Endothelial cell of umbilical vein (primary cell): Measurements from ENCODE around the gene LRRC56. TPM values are rescaled to one million over a fixed set of nuclear protein-coding genes. Genes with fewer than 3 reads are reported as not detected.

Source experiments
- BruUV-seq: library from RNA; stranded (reverse); fragments of 400-500 nt; replicated peaks from 2 replicates; lab custom pipeline; 2021; lab: Mats Ljungman, UMichigan
- CTCF ChIA-PET: fragments of 300-600, 350-600 bp; sonication (Branson Sonifier 250); formaldehyde crosslinking; loops from one replicate; lab custom pipeline; 2021; ENCODE audit warnings: antibody characterized with exemption, inconsistent platforms; lab: Charles Lee
- POLR2A ChIA-PET: fragments of 300-600, 350-600 bp; sonication (Branson Sonifier 250); formaldehyde crosslinking; loops from one replicate; lab custom pipeline; 2021; ENCODE audit warnings: antibody characterized with exemption, inconsistent platforms; lab: Charles Lee
- DNase-seq: peaks from one replicate; pipeline ENCODE4 v3.0.0-alpha.2; 2011; ENCODE audit warnings: low read depth, low spot score
- FAIRE-seq: peaks from 2 replicates; lab custom pipeline; 2011; peaks lifted over from hg19 to GRCh38; lab: Jason Lieb, UNC
- H2AFZ ChIP-seq: 2 replicates; pipeline ENCODE4 v1.6.0; 2012; ENCODE audit warnings: low read depth, low read length, control low read depth, inconsistent platforms
- H3K27ac ChIP-seq: 2 replicates; pipeline ENCODE4 v1.5.1; 2011; ENCODE audit warnings: low read depth, mild to moderate bottlenecking, control low read depth, low read length, moderate library complexity; ENCODE audit not compliant: insufficient read depth
- H3K27me3 ChIP-seq, 2 experiments: 2 replicates each; pipeline versions ENCODE4 v1.6.0 to v1.6.1; 2011; ENCODE audit warnings: low read length in 2 of 2, mixed read lengths in 1 of 2; ENCODE audit not compliant: control insufficient read depth in 2 of 2, insufficient read depth in 2 of 2
- H3K36me3 ChIP-seq, 2 experiments: 2 replicates in 1 of 2; 3 replicates in 1 of 2; pipeline ENCODE4 v1.5.1; 2011; ENCODE audit warnings: low read length in 2 of 2, mild to moderate bottlenecking in 1 of 2, moderate library complexity in 1 of 2; ENCODE audit not compliant: control insufficient read depth in 2 of 2, insufficient read depth in 2 of 2; ENCODE audit errors: extremely low read depth in 1 of 2
- H3K4me1 ChIP-seq: 3 replicates; pipeline ENCODE4 v1.5.1; 2011; ENCODE audit warnings: mild to moderate bottlenecking, low read length; ENCODE audit not compliant: control insufficient read depth, insufficient read depth; ENCODE audit errors: extremely low read depth
- H3K4me2 ChIP-seq: 2 replicates; pipeline ENCODE4 v1.6.1; 2011; ENCODE audit warnings: low read length, control low read depth, mixed read lengths; ENCODE audit not compliant: insufficient read depth
- H3K4me3 ChIP-seq, 3 experiments: fragments of 200-600 bp in 1 of 3; sonication (generic), shearing (Covaris generic) in 1 of 3; replicated peaks in 1 of 3; 2 replicates each; pipeline ENCODE4 v1.5.1; 2011 to 2016; ENCODE audit warnings: control low read depth in 3 of 3, low read length in 3 of 3, mild to moderate bottlenecking in 2 of 3, inconsistent platforms in 1 of 3, low read depth in 1 of 3, moderate library complexity in 1 of 3; ENCODE audit not compliant: insufficient read depth in 1 of 3
- H3K79me2 ChIP-seq: 2 replicates; pipeline ENCODE4 v1.6.0; 2012; ENCODE audit warnings: low read length, inconsistent platforms; ENCODE audit not compliant: control insufficient read depth, insufficient read depth
- H3K9ac ChIP-seq: replicated peaks from 2 replicates; pipeline ENCODE3; 2011; ENCODE audit warnings: low read length, control low read depth; ENCODE audit not compliant: insufficient read depth; ENCODE audit errors: extremely low read depth
- H3K9me1 ChIP-seq: replicated peaks from 3 replicates; pipeline ENCODE4 v1.6.0; 2011; ENCODE audit warnings: mild to moderate bottlenecking, low read length; ENCODE audit not compliant: control insufficient read depth, insufficient read depth; ENCODE audit errors: extremely low read depth
- H3K9me3 ChIP-seq: replicated peaks from 2 replicates; pipeline ENCODE4 v1.5.1; 2012; ENCODE audit warnings: low read length, inconsistent platforms; ENCODE audit not compliant: control insufficient read depth, insufficient read depth
- H4K20me1 ChIP-seq: replicated peaks from 2 replicates; pipeline ENCODE3; 2011; ENCODE audit warnings: mild to moderate bottlenecking, low read length; ENCODE audit not compliant: control insufficient read depth, insufficient read depth; ENCODE audit errors: extremely low read depth
- CTCF ChIP-seq, 2 donors: IDR thresholded peaks; 1 replicate in 1 of 2; 2 replicates in 1 of 2; pipeline ENCODE4 v1.5.1; 2011; ENCODE audit warnings: low read length in 2 of 2, mild to moderate bottlenecking in 2 of 2, moderate library complexity in 2 of 2, control low read depth in 1 of 2, inconsistent platforms in 1 of 2, low read depth in 1 of 2; ENCODE audit not compliant: insufficient read depth in 1 of 2; ENCODE audit errors: extremely low read depth in 1 of 2
- EZH2 ChIP-seq: IDR thresholded peaks from 2 replicates; pipeline ENCODE4 v1.6.1; 2012; ENCODE audit warnings: borderline replicate concordance, low read depth, mild to moderate bottlenecking, moderate library complexity, low read length, inconsistent platforms; ENCODE audit not compliant: severe bottlenecking
- FOS ChIP-seq: IDR thresholded peaks from 2 replicates; pipeline ENCODE4 v1.6.1; 2011; ENCODE audit warnings: mild to moderate bottlenecking, low read length, moderate library complexity, borderline replicate concordance; ENCODE audit not compliant: insufficient read depth
- GATA2 ChIP-seq: IDR thresholded peaks from 2 replicates; pipeline ENCODE4 v1.7.0; 2011; ENCODE audit warnings: low read depth, mild to moderate bottlenecking, moderate library complexity, mixed read lengths, low read length; ENCODE audit not compliant: insufficient read length, insufficient read depth
- JUN ChIP-seq: IDR thresholded peaks from 2 replicates; pipeline ENCODE4 v1.6.1; 2011; ENCODE audit warnings: borderline replicate concordance, low read depth; ENCODE audit not compliant: insufficient read length, insufficient read depth
- MYC ChIP-seq: IDR thresholded peaks from one replicate; pipeline ENCODE4 v1.6.1; 2011; ENCODE audit warnings: mild to moderate bottlenecking, low read depth, low read length
- POLR2A ChIP-seq: IDR thresholded peaks from 2 replicates; pipeline ENCODE4 v1.6.1; 2012; ENCODE audit warnings: low read depth, mild to moderate bottlenecking, control low read depth, low read length
- POLR2AphosphoS5 ChIP-seq: IDR thresholded peaks from 2 replicates; pipeline ENCODE4 v1.6.1; 2012; ENCODE audit warnings: low read depth, mild to moderate bottlenecking, control low read depth, low read length, moderate library complexity; ENCODE audit not compliant: insufficient read depth
- dilution Hi-C: fragments of 300-500 bp; cut with MboI; formaldehyde crosslinking; loops from one replicate; pipeline ENCODE4 v1.15.0; 2019; ENCODE audit warnings: low sequenced_read_pairs; ENCODE audit not compliant: extremely low pct_ligation_motif_present
- intact Hi-C: fragments of 100-400 bp; cut with micrococcal nuclease; formaldehyde crosslinking; loops from one replicate; pipeline ENCODE4 v1.10.0; 2022
- polyA plus RNA-seq, 4 experiments: library from polyadenylated mRNA; depleted of rRNA in 3 of 4; stranded (reverse) in 3 of 4; unstranded in 1 of 4; fragments of >200 nt; gene quantifications; 2 replicates each; pipeline versions ENCODE4 v1.2.1 to v1.2.3, GENCODE V29; 2011 to 2012; ENCODE audit warnings: missing spikeins in 1 of 4
- total RNA-seq: library from RNA; stranded (reverse); gene quantifications from 2 replicates; pipeline ENCODE4 v1.2.3, GENCODE V29; 2021
- TF ChIP-seq, protein P1 (sequence below): IDR thresholded peaks from 2 replicates; pipeline ENCODE4 v1.6.1; 2011; ENCODE audit not compliant: insufficient read depth, insufficient read length

LRRC56 gene
- total and polyA plus RNA-seq, 2 donors (not counting 3 experiments of a cell fraction or from before 2014, with no cell fraction given), result 0.47 to 0.55 TPM

DNA sequence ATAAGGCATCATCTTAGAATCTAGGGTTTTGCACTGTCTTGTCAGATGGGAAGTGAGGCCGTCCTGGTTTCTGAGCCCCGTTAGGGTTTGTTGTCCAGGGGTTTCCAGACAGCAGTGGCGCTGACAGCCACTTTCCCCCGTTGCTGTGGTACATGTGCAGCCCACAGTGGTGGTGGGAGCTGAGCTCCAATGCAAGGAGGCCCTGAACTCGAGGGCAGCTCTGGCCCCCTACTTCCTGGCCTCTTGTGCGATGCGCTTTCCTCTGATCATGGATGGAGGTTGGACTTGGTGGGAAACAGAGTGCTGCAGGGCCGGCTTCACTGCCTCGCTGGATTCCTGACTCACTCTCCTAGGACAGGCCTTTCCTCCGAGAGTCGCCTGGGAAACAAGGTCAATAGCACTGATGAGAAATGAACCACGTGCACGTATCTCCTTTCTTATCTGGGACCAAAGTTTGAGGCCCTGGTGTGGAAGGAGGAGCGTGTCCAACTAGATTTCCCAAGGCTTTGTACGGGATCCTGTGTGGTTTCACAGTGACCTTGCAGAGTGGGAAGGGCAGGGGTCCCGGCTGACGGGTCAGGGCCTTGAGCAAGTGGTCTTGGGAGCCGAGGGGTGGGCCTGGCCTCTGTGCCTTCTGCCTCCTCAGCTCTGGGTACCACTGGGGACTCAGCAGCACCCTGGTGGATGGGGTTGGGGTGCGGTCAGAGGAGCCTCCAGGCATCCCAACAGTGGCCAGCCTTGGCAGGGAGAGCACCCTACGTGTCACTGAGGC, 42.7 kb downstream of the LRRC56 start:
- Histone ChIP-seq H4K20me1 (no peaks in the 10 kb centered on the region), H3K27me3 (peaks cover 1 to 5% of the 10 kb centered on the region in 2 experiments), H3K9me3 (no peaks in the 10 kb centered on the region), H3K79me2 (peaks cover 56% of the 10 kb centered on the region), H3K27ac (no peak overlapping the region), H3K4me1 (peaks cover 14% of the 10 kb centered on the region), H3K4me3 (no peak overlapping the region), H3K36me3 (peaks cover 0 to 13% of the 10 kb centered on the region in 2 experiments), H2AFZ (no peak overlapping the region), H3K4me2 (no peak overlapping the region), H3K9ac (no peak overlapping the region), H3K9me1 (no peaks in the 10 kb centered on the region)
- DNase-seq, result no peak
- ChIA-PET CTCF (no interaction called here), POLR2A (no interaction called here)
- dilution Hi-C loops (no loop called here), intact Hi-C loops (loop anchor here (5.0 kb wide), 1 partner anchor 32 kb away; no protein-coding TSS in a partner anchor)
- no TSS peak for BruUV-seq
- FAIRE-seq, result no peak
- TF ChIP-seq, protein P1, sequence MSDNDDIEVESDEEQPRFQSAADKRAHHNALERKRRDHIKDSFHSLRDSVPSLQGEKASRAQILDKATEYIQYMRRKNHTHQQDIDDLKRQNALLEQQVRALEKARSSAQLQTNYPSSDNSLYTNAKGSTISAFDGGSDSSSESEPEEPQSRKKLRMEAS, result no peak
- no peak for TF ChIP-seq EZH2
- TF ChIP-seq JUN, result no peak
- no peak for TF ChIP-seq GATA2
- no peak for TF ChIP-seq POLR2AphosphoS5
- no peak for TF ChIP-seq CTCF (IDR thresholded peaks at IDR 0.05; ENCODE audit: extremely low read depth in 1 of 2, insufficient read depth in 1 of 2, low read depth in 1 of 2, low read length in 2 of 2)
- TF ChIP-seq FOS, result no peak
- TF ChIP-seq POLR2A, result no peak
- TF ChIP-seq MYC, result no peak
